ENCODE results near the gene CD33.

Gene CD33

GRCh38 chr19:51259348-51260245, 34.7 kb downstream of the CD33 start:
- no peak for DNase-seq

GRCh38 chr19:51263808-51264207, 38.9 kb downstream of the CD33 start:
- no peak for DNase-seq

GRCh38 chr19:51271067-51271466, 46.2 kb downstream of the CD33 start:
- no peak for DNase-seq

GRCh38 chr19:51272183-51272810, 47.4 kb downstream of the CD33 start:
- no peak for DNase-seq

- no peak for DNase-seq
These were observed 49.3 kb downstream of the CD33 start for GRCh38 chr19:51274049-51274770.

- no peak for DNase-seq
These were observed 52.2 kb downstream of the CD33 start for GRCh38 chr19:51277112-51277511.

GRCh38 chr19:51282335-51282734, 57.5 kb downstream of the CD33 start:
- DNase-seq: no peak

- no peak for DNase-seq
These were observed 60.8 kb downstream of the CD33 start for GRCh38 chr19:51285682-51286081.
